OCI-M2 (cell line): ENCODE measurements around the gene SYPL1.

Experiments used
- DNase-seq: peaks from one replicate; lab custom pipeline; 2025; ENCODE audit not compliant: unreplicated experiment; lab: John Stamatoyannopoulos, UW

SYPL1 gene

DNA sequence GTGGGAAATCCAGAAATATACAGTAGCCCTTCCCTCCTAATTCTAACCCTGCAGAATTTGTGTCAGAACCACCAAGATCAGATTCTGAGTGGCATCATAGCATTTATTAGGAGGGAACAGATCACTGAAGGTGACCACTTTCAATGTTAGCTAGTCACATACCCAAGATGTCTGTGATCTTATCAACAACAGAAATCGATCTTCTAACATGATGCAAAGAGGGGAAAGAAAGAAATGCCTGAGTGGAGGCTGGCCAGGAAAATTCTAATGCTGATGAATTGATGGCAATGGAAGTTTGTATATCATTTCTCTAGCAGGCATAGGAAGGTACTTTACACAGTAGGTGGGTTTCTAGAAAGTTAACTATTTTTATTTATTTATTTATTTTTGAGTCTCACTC is 10.6 kb upstream of the SYPL1 start:
- DNase-seq, result no peak

DNA sequence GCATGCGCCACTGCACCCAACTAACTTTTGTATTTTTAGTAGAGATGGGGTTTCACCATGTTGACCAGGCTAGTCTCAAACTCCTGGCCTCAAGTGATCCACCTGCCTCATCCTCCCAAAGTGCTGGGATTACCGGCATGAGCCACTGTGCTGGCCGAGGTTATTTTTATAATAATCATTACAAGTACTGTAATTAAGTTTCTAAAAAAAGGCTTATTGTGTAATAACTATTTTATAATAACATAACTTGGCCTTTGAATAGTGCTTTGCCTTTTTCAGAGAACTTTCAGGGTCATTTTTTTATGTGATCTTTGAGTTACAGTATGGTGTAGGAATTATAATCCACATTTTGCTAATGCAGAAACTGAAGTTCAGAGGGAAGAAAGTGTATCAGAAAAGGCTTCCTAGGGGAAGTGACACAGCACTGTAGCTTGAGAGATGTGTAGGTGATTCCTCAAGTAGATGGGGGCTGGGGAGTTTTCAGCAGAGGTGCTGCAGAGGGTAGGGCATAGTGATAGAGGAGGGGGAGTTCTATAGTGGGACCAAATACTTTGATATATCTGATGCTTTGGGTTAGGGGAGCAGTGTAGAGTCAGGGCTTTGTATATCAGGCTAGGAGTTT is 9.2 kb upstream of the SYPL1 start:
- DNase-seq, result no peak

DNA sequence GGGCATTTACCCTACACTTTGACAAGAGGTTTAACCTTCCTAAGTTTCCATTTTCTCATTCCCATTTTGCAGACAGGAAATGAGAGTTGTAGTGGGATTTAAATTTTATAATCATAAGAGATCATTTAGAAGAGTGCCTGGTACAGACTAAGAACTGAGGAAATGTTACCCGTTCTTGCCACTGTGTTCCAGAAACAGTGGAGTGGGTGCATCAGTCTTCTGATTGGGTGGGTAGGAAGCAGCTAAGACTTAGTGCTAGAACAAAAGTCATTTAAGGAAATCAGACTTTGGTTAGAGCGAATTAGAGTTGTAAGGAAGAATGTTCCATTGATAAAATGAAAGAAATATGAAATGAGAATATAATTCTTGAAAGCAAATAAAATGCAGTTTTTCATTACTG is 8.4 kb upstream of the SYPL1 start:
- DNase-seq, result no peak

- no peak for DNase-seq
These were observed 7.6 kb upstream of the SYPL1 start for GRCh38 chr7:106119719-106120118.

GRCh38 chr7:106117786-106118544 is 5.9 kb upstream of the SYPL1 start:
- no peak for DNase-seq

DNA sequence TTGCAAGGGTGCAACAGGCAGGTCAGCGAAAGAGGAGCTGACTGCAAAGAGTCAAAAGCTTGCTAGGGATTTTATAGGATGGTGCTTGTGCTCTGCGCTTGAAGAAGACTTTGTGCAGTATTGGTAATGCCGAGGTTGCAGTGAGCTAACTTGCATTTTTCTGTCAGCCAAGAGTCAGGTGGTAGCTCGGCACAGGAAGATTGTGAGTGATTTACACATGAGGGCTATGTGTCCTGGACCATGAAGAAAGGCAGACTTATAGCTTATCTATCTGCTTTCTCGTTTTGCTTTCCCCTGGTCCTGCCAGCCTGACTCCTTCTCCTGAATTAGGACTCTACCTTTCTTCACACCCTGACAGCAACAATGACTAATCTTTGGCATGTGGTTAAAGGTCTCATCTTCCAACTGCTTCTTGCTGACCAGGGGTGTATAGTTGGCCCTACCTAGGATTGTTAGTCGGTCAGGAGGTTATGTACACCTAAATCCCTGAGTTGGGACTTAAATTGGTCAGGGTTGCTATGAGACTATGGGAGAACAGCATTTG is 4.1 kb upstream of the SYPL1 start:
- no peak for DNase-seq

GRCh38 chr7:106114716-106115383 is 2.7 kb upstream of the SYPL1 start:
- DNase-seq, result no peak

GRCh38 chr7:106112972-106113421 is 885 bp upstream of the SYPL1 start:
- DNase-seq, result no peak

DNA sequence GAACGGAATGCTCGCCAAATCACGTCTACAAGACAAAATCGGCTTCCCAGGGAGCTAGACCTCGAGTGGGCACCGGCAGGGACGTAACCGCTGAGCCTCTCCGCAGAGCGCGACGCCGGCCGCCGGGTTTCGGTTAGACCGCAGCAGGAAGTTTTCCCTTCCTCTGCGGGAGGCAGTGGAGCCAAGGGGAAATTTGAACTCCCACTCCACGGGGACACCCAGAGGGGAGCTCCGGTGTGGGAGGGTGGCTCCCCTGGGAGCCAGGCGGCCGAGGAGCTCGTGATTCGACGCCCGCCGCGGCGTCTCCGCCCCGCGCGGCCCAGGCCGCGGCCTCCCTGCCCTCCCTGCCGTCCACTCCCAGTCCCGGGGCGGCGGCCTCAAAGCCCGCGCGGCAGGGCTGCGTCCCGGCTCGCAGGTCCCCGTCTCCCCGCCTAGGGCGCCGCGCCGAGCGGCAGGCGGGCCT is 426 bp downstream of the SYPL1 start:
- DNase-seq, result no peak

DNA sequence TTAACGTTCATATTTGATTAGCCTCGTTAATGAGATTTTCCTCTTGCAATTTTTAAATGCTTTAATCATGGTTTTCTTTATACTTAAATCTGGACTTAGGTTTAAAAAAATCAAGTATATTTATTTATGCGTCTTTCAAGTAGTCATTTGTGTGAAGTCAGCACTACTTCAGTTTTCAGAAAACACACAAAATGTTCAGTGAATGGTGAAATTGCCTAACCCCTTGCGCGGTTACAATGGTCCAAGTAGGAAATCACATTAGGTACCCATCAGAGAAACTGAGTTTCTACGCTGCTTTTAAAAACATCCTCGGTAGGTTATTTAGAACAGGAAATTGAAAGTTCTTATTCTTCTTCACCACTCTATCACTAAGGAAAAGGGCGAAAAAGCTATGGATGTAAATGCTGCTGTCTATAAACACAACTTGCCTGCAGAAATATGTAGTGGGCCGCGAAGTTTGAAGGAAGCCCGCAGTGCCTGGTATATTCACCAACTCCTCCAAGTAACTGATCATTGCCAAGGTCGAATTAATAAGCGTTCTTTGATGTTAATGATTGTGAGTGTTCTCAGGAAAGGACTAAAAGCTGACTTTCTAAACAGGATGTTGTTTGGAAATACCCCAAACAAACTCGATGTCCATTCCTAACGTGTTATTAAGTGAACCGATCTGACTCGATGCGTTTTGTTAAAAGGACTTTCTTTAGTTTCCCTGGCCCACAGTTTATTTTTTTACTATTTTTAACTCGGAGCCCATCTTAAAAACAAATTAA is 1.0 kb downstream of the SYPL1 start:
- DNase-seq, result no peak

GRCh38 chr7:106110238-106110560 is 1.9 kb downstream of the SYPL1 start:
- DNase-seq, result no peak

DNA sequence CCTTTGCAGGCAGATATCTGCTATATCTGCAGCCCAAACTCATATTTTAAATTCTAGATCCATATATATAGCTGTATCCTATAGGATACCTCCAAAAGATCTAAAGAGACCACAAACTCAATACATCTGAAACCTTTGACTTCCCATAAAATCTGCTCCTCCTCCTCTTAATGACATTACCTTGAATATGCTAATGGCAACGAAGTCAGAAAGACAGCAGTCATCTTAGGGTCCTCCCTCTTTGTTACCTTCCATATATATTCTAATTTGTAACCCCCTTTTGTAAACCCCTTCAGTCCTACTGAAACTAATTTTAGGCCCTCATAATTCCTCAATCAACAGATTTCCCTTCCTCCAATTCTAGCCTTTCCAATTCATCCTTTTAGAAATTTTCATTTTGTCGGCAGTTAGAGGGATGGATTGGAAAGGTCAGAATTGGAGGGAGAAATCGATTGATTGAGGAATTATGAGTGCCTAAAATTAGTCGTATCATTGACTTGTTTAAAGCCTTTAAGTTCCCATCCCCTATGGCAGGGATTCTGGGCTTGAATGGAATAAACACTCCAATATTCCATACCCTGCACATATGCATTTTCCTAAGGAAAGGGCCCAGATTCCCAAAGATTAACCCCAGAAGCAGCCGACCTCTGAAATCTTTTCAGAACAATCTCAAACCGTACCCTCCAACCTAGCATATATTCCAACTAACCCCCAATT is 2.4 kb downstream of the SYPL1 start:
- no peak for DNase-seq

DNA sequence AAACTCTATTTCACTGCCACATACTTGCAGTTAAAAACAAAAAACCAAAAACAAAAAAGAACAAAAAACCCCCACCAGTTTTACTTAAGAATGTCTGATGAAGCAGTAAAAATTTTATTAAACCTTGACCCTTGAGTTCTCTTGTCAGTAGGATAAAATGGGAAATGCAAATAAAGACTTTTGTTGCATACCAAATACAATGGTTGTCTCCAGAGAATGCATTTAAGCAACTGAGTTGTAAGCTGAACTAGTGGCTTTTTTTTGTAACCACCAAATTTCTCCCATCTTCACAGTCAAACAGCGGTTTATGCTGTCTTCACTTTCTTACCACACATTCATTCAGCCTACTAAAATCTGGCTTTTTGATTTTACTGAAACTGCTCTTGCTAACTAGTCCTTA is 3.1 kb downstream of the SYPL1 start:
- DNase-seq, result no peak

DNA sequence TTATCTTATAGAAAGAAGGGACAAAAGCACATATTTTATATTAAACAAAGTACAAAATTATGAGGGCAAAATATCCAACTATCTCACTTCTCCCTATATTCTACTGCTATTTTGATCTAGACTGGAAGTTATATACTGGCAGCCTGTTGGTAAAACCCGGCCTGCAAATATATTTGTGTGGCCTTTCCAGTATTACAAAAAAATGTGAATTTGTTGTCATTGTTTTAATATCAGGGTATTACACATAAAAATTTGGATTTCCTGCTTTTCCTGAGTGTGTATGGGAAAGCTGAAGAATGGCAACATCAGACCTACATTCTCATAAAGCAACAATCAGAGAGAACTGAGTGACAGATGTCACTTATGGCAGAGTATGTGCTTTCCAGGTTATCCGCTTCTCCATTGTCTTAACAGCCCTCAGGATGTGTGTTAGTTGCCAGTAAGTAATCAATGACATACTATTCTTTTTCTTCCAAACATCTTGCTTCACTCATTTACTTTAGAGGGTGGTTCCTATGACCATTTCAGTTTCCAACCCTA is 7.3 kb downstream of the SYPL1 start:
- DNase-seq, result no peak

DNA sequence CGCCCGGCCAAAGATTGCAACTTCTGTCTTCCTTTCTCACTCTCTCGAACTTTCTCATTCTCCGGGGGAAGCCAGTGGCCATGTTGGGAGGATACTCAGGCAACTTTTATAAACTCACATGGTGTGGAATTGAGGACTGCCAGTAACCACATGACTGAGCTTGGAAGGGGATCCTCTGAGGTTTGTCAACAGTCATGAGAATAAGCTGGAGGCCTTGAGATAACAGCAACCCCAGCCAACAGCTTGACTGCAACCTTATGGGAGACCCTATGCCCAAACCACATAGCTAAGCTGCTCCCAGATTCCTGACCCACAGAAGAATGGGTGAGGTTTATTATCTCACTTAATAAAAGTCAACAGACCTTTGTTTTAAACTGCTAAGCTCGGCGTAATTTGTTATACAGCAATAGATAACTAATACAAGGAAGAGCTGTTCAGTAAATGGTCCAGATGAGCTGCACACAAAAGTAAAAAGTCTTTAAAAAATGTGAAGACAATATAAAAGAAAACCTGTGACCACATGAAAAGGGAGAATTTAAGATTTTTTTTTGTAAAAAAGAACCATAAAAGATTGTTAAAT is 9.6 kb downstream of the SYPL1 start:
- DNase-seq, result no peak

GRCh38 chr7:106101726-106102125 is 10.4 kb downstream of the SYPL1 start:
- no peak for DNase-seq

DNA sequence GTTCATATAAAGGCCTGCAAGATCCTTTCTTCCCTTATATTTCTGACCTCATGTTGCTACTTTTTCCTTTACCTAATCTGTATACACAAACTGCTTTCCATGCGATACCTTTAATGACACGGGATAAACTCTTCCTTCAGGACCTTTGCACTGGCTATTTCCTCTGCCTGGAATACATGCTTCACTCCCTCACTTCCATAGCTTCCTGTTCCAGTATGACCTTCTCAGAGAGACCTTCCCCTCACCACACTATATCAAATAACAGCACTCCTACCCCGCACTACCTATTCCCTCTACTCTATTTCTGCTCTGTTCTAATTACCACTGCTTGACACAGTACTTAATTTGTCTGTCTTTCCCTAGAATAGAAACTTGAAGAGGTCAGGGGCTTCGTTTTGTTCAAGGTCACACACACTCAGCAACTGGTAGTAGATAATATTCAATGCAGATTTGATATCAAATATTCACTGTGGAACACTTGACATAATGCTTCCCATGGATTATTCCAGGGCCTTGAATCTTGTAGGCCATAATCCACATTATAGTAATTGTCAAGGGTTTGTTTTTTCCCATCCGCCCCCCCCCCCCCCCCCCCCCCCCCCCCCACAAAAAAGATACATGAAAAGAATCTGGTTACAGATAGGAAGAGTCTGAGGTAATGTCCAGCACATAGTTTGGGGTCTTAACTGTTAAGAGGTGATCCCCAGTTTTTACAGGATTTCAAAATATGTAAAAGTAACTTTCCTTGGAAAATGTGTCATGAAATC is 11.1 kb downstream of the SYPL1 start:
- no peak for DNase-seq

- DNase-seq, result no peak
These were observed 12.6 kb downstream of the SYPL1 start for GRCh38 chr7:106099539-106099938.

GRCh38 chr7:106098889-106099288 is 13.2 kb downstream of the SYPL1 start:
- DNase-seq, result no peak
